GM12878 (cell line): ENCODE measurements around the gene TBCD. TPM values are rescaled to one million over a fixed set of nuclear protein-coding genes. Genes with fewer than 3 reads are reported as not detected.

ENCODE experiments used
- BHLHE40 ChIP-seq, 2 experiments: fragments of 450-650 bp in 1 of 2; IDR thresholded peaks; 2 replicates each; pipeline ENCODE4 v1.6.1; 2011 to 2017; ENCODE audit warnings: low read depth in 2 of 2, borderline replicate concordance in 1 of 2, improper control_type of control experiment in 1 of 2, low read length in 1 of 2, mild to moderate bottlenecking in 1 of 2
- CBFB ChIP-seq: IDR thresholded peaks from 2 replicates; pipeline ENCODE4 v1.6.1; 2016; ENCODE audit warnings: antibody characterized with exemption, low read depth
- CBX3 ChIP-seq: fragments of 200-600 bp; sonication (generic); IDR thresholded peaks from 2 replicates; pipeline ENCODE4 v1.6.1; 2016; ENCODE audit warnings: low read depth, borderline replicate concordance
- CBX5 ChIP-seq: sonication (generic); IDR thresholded peaks from 2 replicates; pipeline ENCODE4 v1.6.1; 2016; ENCODE audit warnings: low read depth, moderate library complexity, mild to moderate bottlenecking, inconsistent platforms
- CEBPB ChIP-seq, 2 experiments: fragments of 150-350 bp in 1 of 2; IDR thresholded peaks; 2 replicates each; pipeline ENCODE4 v1.6.1; 2012 to 2014; ENCODE audit warnings: low read depth in 2 of 2, low read length in 2 of 2, borderline replicate concordance in 1 of 2, inconsistent platforms in 1 of 2
- CREM ChIP-seq: IDR thresholded peaks from 2 replicates; pipeline ENCODE4 v1.6.1; 2014; ENCODE audit warnings: antibody characterized with exemption, low read depth
- E2F4 ChIP-seq: IDR thresholded peaks from 2 replicates; pipeline ENCODE4 v1.6.1; 2012; ENCODE audit warnings: low read depth, low read length, improper control_type of control experiment
- ETV6 ChIP-seq, 2 experiments: fragments of 450-650 bp in 1 of 2; IDR thresholded peaks in 1 of 2; conservative IDR thresholded peaks in 1 of 2; 2 replicates each; pipeline ENCODE4 v1.6.1; 2014; ENCODE audit warnings: antibody characterized with exemption in 1 of 2, borderline replicate concordance in 1 of 2, low read depth in 1 of 2, mild to moderate bottlenecking in 1 of 2, moderate library complexity in 1 of 2
- FOXM1 ChIP-seq: IDR thresholded peaks from 2 replicates; pipeline ENCODE4 v1.6.1; 2012; ENCODE audit warnings: low read depth, mild to moderate bottlenecking, inconsistent platforms, low read length, moderate library complexity
- IRF4 ChIP-seq: IDR thresholded peaks from 2 replicates; pipeline ENCODE4 v1.6.1; 2011; ENCODE audit warnings: low read depth, low read length
- MAX ChIP-seq: IDR thresholded peaks from 2 replicates; pipeline ENCODE4 v1.6.1; 2012; ENCODE audit warnings: low read depth, low read length, improper control_type of control experiment
- MTA3 ChIP-seq: IDR thresholded peaks from 2 replicates; pipeline ENCODE4 v1.6.1; 2012; ENCODE audit warnings: low read length, inconsistent platforms, borderline replicate concordance
- NFIC ChIP-seq: IDR thresholded peaks from 2 replicates; pipeline ENCODE4 v1.6.1; 2012; ENCODE audit warnings: low read depth, mild to moderate bottlenecking, inconsistent platforms, low read length, moderate library complexity
- NR2F1 ChIP-seq: fragments of 450-650 bp; conservative IDR thresholded peaks from 2 replicates; pipeline ENCODE4 v1.6.1; 2017; ENCODE audit warnings: mild to moderate bottlenecking
- PAX8 ChIP-seq: fragments of 450-650 bp; IDR thresholded peaks from 2 replicates; pipeline ENCODE4 v1.6.1; 2017; ENCODE audit warnings: mild to moderate bottlenecking, moderate library complexity
- POLR2AphosphoS5 ChIP-seq: IDR thresholded peaks from 2 replicates; pipeline ENCODE4 v1.6.1; 2011; ENCODE audit warnings: mild to moderate bottlenecking, low read length, inconsistent platforms
- POU2F2 ChIP-seq: IDR thresholded peaks from 3 replicates; pipeline ENCODE4 v1.6.1; 2011; ENCODE audit warnings: low read depth, mild to moderate bottlenecking, low read length, borderline replicate concordance
- RELB ChIP-seq: fragments of 450-650 bp; IDR thresholded peaks from 2 replicates; pipeline ENCODE4 v1.6.1; 2017; ENCODE audit warnings: low read depth, mild to moderate bottlenecking, moderate library complexity
- SMAD1 ChIP-seq: fragments of 450-650 bp; IDR thresholded peaks from 2 replicates; pipeline ENCODE4 v1.6.1; 2018; ENCODE audit warnings: mild to moderate bottlenecking, low read depth; ENCODE audit not compliant: partially characterized antibody
- SREBF2 ChIP-seq: IDR thresholded peaks from 2 replicates; pipeline ENCODE4 v1.6.1; 2012; ENCODE audit warnings: mild to moderate bottlenecking, low read length
- SRF ChIP-seq, 2 experiments: IDR thresholded peaks; 2 replicates each; pipeline ENCODE4 v1.6.1; 2011; ENCODE audit warnings: low read depth in 2 of 2, low read length in 2 of 2, mild to moderate bottlenecking in 1 of 2, moderate library complexity in 1 of 2
- STAT3 ChIP-seq: IDR thresholded peaks from 2 replicates; pipeline ENCODE4 v1.6.1; 2011; ENCODE audit warnings: low read depth, low read length, improper control_type of control experiment
- SUPT20H ChIP-seq: IDR thresholded peaks from 2 replicates; pipeline ENCODE4 v1.6.1; 2011; ENCODE audit warnings: low read depth, mild to moderate bottlenecking, low read length, moderate library complexity, borderline replicate concordance; ENCODE audit not compliant: control insufficient read depth
- TBL1XR1 ChIP-seq: IDR thresholded peaks from 2 replicates; pipeline ENCODE4 v1.6.1; 2012; ENCODE audit warnings: low read depth, low read length, improper control_type of control experiment
- USF2 ChIP-seq: IDR thresholded peaks from 2 replicates; pipeline ENCODE4 v1.6.1; 2011; ENCODE audit warnings: low read depth, low read length, improper control_type of control experiment, borderline replicate concordance
- polyA plus RNA-seq, 11 experiments: library from polyadenylated mRNA; depleted of rRNA in 4 of 11; unstranded in 6 of 11; stranded (reverse) in 5 of 11; fragments of >200 nt; fragmentation: Nextera tagmentation in 4 of 11; fragmentation: Illumina TruSeq in 1 of 11; extraction: Ambion mirVana in 4 of 11; extraction: Trizol in 1 of 11; gene quantifications; 1 replicate in 1 of 11; 2 replicates in 10 of 11; pipeline versions ENCODE4 v1.2.1 to v1.2.3, GENCODE V29; 2011 to 2016; ENCODE audit warnings: inconsistent platforms in 2 of 11, missing spikeins in 2 of 11, low read depth in 1 of 11
- total RNA-seq, 4 experiments: library from RNA; depleted of rRNA in 3 of 4; stranded (reverse); fragments of >200 nt in 3 of 4; fragmentation: Illumina TruSeq in 1 of 4; extraction: Trizol in 1 of 4; gene quantifications; 2 replicates each; pipeline versions ENCODE4 v1.2.1 to v1.2.3, GENCODE V29; 2013 to 2021

The TBCD gene
- total and polyA plus RNA-seq, 10 of the 15 experiments (the other 5 are each of a cell fraction or from before 2014, with no cell fraction given): 10.3 to 114 (median 52.4) TPM

- TF ChIP-seq MTA3: no peak
- TF ChIP-seq CEBPB (IDR thresholded peaks at IDR 0.05; ENCODE audit: borderline replicate concordance in 1 of 2, low read depth in 2 of 2, low read length in 2 of 2): no peak
- no peak for TF ChIP-seq CBX3
- TF ChIP-seq NFIC: no peak
- no peak for TF ChIP-seq CBX5
- TF ChIP-seq CBFB: no peak
- no peak for TF ChIP-seq FOXM1
- TF ChIP-seq BHLHE40 (IDR thresholded peaks at IDR 0.05; ENCODE audit: borderline replicate concordance in 1 of 2, low read depth in 2 of 2, low read length in 1 of 2): peak; percentile 80 to 93
- TF ChIP-seq POU2F2: peak; percentile 30; the same call in 1 of the 3 replicates
- no peak for TF ChIP-seq SREBF2
- TF ChIP-seq SUPT20H: no peak
- TF ChIP-seq SMAD1: no peak
- peak; percentile 70; the same call in 1 of the 2 replicates for TF ChIP-seq POLR2AphosphoS5
- no peak; the same call in 1 of the 2 replicates for TF ChIP-seq NR2F1
- TF ChIP-seq SRF (IDR thresholded peaks at IDR 0.05; ENCODE audit: low read depth in 2 of 2, low read length in 2 of 2): no peak
- no peak for TF ChIP-seq STAT3
- peak; percentile 73 for TF ChIP-seq RELB
- TF ChIP-seq IRF4: no peak
- no peak for TF ChIP-seq ETV6 (conservative IDR thresholded peaks at IDR 0.05 in 1 of 2, IDR thresholded peaks at IDR 0.05 in 1 of 2; ENCODE audit: borderline replicate concordance in 1 of 2, low read depth in 1 of 2)
- no peak for TF ChIP-seq TBL1XR1
- 0 out of 2 replicates have a peak, but pooled peaks have one; percentile 42 for TF ChIP-seq MAX
- no peak for TF ChIP-seq USF2
- TF ChIP-seq PAX8: no peak
- TF ChIP-seq E2F4: peak; percentile 79
- TF ChIP-seq CREM: no peak
These were observed 35.5 kb upstream of the TBCD start, which contains the start of gene FN3KRP (continued) for GRCh38 chr17:82716203-82717010.
